Measurements from ENCODE around the gene MT1G. TPM values are rescaled to one million over a fixed set of nuclear protein-coding genes. Genes with fewer than 3 reads are reported as not detected.

MT1G gene
- total RNA-seq = not detected

GRCh38 chr16:56667581-56668571 lies at the start of gene MT1G:
TSS of gene MT1G (minus strand) at chr16:56668065. CDS start at chr16:56667993, 72 bp downstream.

GRCh38 chr16:56681939-56682702 lies 14.3 kb upstream of the MT1G start, which contains the start of gene MT1X:
TSS of gene MT1X (plus strand) at chr16:56682470. CDS start at chr16:56682541, 71 bp downstream.

GRCh38 chr16:56669005-56669839 lies 1.4 kb upstream of the MT1G start, which contains the start of gene MT1H:
TSS of gene MT1H (plus strand) at chr16:56669814. CDS start at chr16:56669885, 71 bp downstream.

GRCh38 chr16:56657555-56658326 lies 10.1 kb downstream of the MT1G start, which contains the start of gene MT1F:
TSS of gene MT1F (plus strand) at chr16:56657959. CDS start at chr16:56658059, 100 bp downstream.

GRCh38 chr16:56651586-56651985 lies 16.3 kb downstream of the MT1G start, which contains the start of gene MT1B:
TSS of gene MT1B (plus strand) at chr16:56651886. CDS start at chr16:56651954, 68 bp downstream.

GRCh38 chr16:56637814-56638750 lies 29.8 kb downstream of the MT1G start, which contains the start of gene MT1A:
TSS of gene MT1A (plus strand) at chr16:56638666. CDS start at chr16:56638739, 73 bp downstream.

GRCh38 chr16:56632156-56632847 lies 35.6 kb downstream of the MT1G start, which contains the start of gene MT1M:
TSS of gene MT1M (plus strand) at chr16:56632659. CDS start at chr16:56632732, 73 bp downstream.

GRCh38 chr16:56625140-56625942 lies 42.5 kb downstream of the MT1G start, which contains the start of gene MT1E:
TSS of gene MT1E (plus strand) at chr16:56625781. CDS start at chr16:56625852, 71 bp downstream.

Other genes starting within 250 kb of the MT1G start
- 210 TPM for gene AMFR, start 242.5 kb downstream of the MT1G start, total RNA-seq
- 185 TPM for gene NUDT21, start 216.7 kb downstream of the MT1G start, total RNA-seq
- gene OGFOD1, start 216.5 kb downstream of the MT1G start, total RNA-seq = 40.7 TPM
- 137 TPM for gene BBS2, start 148.0 kb downstream of the MT1G start, total RNA-seq
- not detected for gene MT4, start 103.0 kb downstream of the MT1G start, total RNA-seq
- gene MT3, start 78.5 kb downstream of the MT1G start, total RNA-seq = 5.6 TPM
- 3.8 TPM for gene MT2A, start 59.5 kb downstream of the MT1G start, total RNA-seq
- gene MT1E, start 42.3 kb downstream of the MT1G start, total RNA-seq = 6.6 TPM
- gene MT1M, start 35.4 kb downstream of the MT1G start, total RNA-seq = 1.3 TPM
- gene MT1A, start 29.4 kb downstream of the MT1G start, total RNA-seq = not detected
- gene MT1B, start 16.2 kb downstream of the MT1G start, total RNA-seq = not detected
- gene MT1F, start 10.1 kb downstream of the MT1G start, total RNA-seq = 3.8 TPM
- not detected for gene MT1H, start 1.7 kb upstream of the MT1G start, total RNA-seq
- 8.1 TPM for gene MT1X, start 14.4 kb upstream of the MT1G start, total RNA-seq
- 216 TPM for gene NUP93, start 62.1 kb upstream of the MT1G start, total RNA-seq
- gene SLC12A3, start 197.1 kb upstream of the MT1G start, total RNA-seq = not detected